NB4 (cell line): ENCODE data around the gene JAG2.

ENCODE experiments used
- DNase-seq: peaks from one replicate; pipeline ENCODE4 v3.0.0; 2010; ENCODE audit warnings: low read depth
- H3K4me3 ChIP-seq: one replicate; pipeline ENCODE4 v1.5.1; 2011; ENCODE audit warnings: mild to moderate bottlenecking, low read depth, low read length, moderate library complexity
- MYC ChIP-seq: IDR thresholded peaks from 2 replicates; pipeline ENCODE4 v1.6.1; 2011; ENCODE audit warnings: low read depth, low read length
- POLR2A ChIP-seq: IDR thresholded peaks from 2 replicates; pipeline ENCODE4 v1.6.1; 2011; ENCODE audit warnings: mild to moderate bottlenecking; ENCODE audit not compliant: insufficient read length; ENCODE audit errors: extremely low read depth
- TF ChIP-seq, protein P1 (sequence below): IDR thresholded peaks from 2 replicates; pipeline ENCODE4 v1.6.1; 2011; ENCODE audit warnings: low read depth, low read length
- TF ChIP-seq, protein P2 (sequence below): IDR thresholded peaks from one replicate; pipeline ENCODE4 v1.5.1; 2012; ENCODE audit warnings: low read depth, low read length

Gene JAG2

DNA sequence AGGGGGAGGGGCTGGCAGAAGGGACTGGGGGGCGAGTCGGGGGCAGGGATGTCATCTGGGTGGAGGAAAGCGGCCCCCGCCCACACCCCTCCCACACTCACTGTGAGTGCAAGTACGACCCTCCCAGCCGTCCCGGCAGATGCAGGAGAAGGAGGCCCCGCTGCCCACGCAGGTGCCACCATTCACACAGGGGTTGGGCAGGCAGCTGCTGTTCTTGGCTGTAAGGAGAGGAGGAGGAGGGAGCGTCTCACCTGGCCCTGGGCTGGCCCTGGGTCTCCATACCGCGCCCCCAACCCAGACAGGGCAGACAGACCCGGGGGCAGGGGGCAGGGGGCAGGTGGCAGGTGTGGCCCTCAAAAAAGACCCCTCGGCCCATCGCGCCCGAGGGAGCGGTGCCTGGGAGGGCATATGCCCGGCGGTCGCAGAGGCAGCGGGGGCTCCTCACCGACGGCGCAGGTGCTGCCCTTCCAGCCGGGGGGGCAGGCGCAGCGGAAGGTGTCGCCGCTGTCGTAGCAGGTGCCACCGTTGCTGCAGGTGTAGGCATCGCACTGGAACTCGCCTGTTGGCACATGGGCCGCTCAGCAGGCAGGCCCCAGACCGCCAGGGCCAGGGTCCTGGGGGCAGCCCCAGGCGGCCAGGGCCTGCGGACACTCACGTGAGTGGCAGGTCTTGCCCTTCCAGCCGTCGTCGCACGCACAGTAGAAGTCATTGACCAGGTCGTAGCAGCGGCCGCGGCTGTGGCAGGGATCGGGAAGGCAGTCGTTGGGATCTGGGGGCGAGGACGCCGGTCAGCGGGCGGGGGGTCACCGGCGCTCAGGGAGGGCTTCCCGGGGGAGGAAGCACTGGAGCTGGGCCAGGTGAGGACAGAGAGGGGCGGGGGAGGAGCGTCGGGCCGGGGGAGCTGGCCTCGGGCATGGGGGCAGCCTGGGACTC is 20.6 kb downstream of the JAG2 start:
- no peak overlapping the region for H3K4me3 ChIP-seq
- TF ChIP-seq POLR2A (no peak), MYC (no peak)
- TF ChIP-seq, protein P1, sequence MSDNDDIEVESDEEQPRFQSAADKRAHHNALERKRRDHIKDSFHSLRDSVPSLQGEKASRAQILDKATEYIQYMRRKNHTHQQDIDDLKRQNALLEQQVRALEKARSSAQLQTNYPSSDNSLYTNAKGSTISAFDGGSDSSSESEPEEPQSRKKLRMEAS: no peak
- TF ChIP-seq, protein P2, sequence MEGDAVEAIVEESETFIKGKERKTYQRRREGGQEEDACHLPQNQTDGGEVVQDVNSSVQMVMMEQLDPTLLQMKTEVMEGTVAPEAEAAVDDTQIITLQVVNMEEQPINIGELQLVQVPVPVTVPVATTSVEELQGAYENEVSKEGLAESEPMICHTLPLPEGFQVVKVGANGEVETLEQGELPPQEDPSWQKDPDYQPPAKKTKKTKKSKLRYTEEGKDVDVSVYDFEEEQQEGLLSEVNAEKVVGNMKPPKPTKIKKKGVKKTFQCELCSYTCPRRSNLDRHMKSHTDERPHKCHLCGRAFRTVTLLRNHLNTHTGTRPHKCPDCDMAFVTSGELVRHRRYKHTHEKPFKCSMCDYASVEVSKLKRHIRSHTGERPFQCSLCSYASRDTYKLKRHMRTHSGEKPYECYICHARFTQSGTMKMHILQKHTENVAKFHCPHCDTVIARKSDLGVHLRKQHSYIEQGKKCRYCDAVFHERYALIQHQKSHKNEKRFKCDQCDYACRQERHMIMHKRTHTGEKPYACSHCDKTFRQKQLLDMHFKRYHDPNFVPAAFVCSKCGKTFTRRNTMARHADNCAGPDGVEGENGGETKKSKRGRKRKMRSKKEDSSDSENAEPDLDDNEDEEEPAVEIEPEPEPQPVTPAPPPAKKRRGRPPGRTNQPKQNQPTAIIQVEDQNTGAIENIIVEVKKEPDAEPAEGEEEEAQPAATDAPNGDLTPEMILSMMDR: no peak
- DNase-seq: no peak

DNA sequence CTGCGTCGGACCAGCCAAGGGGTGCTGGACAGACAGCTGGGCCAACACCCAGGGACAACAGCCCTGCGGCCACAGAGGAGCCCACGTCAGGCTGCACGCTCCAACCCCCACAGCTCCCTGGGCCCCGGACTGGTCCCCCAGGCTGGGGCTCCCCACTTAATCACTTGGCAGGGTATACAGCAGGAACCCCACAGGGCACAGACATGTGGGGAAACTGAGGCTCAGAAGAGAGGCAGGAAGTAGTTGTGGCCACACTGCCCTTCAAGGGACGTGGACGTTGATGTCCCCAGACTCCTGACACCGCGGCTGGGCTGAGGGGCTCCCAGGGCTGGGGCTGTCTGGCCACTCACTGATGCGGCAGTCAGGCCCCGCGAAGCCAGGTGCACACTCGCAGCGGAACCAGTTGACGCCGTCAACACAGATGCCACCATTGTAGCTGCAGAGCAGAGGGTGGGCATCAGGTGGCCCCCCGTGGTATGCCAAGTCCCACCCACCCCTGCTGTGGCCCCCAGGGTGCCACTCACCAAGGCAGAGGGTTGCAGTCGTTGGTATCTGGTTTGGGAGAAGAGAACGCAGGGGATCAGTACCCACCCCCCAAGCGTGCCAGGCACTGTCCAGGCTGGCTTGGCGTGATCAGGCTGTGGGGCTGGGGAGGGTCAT is 21.5 kb downstream of the JAG2 start:
- H3K4me3 ChIP-seq: no peak overlapping the region
- TF ChIP-seq, protein P1: no peak
- TF ChIP-seq, protein P2: no peak
- no peak for TF ChIP-seq MYC
- no peak for TF ChIP-seq POLR2A
- DNase-seq: no peak

DNA sequence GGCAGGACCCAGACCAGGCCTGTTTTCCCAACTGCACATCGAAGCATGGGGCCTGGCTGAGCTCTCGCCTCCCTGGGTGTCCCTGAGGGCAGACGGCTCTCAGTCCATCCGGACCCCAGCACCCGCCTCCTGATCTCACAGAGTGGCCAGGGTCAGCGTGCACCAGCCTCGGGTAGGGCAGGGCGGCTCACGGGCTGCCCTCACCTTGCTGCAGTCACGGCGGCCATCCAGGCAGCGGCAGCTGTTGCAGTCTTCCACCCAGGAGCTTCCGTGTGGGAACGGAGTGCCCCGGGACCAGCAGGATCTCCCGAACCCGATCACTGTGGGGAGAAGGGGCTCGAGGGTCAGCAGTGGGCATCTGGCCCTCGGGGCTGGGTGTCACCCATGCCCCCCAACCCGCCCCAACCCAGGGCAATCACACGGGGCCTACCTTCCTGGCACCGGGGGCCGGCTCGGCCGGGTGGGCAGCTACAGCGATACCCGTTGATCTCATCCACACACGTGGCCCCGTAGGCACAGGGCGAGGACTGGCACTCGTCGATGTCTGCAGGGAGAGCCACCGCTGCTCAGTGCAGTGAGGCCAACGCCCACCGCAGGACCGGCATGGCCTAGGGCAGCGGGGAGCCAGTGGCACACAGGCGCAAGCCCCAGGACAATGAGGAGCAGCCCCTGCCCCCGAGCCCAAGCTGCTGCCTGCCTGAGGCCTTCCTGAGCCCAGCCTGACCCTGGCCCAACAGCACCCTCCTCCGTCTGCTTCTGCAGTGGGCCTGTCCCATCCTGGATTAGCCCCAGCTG is 22.2 kb downstream of the JAG2 start:
- no peak overlapping the region for H3K4me3 ChIP-seq
- no peak for DNase-seq
- TF ChIP-seq, protein P1: no peak
- TF ChIP-seq MYC: no peak
- TF ChIP-seq POLR2A: no peak
- TF ChIP-seq, protein P2: no peak

DNA sequence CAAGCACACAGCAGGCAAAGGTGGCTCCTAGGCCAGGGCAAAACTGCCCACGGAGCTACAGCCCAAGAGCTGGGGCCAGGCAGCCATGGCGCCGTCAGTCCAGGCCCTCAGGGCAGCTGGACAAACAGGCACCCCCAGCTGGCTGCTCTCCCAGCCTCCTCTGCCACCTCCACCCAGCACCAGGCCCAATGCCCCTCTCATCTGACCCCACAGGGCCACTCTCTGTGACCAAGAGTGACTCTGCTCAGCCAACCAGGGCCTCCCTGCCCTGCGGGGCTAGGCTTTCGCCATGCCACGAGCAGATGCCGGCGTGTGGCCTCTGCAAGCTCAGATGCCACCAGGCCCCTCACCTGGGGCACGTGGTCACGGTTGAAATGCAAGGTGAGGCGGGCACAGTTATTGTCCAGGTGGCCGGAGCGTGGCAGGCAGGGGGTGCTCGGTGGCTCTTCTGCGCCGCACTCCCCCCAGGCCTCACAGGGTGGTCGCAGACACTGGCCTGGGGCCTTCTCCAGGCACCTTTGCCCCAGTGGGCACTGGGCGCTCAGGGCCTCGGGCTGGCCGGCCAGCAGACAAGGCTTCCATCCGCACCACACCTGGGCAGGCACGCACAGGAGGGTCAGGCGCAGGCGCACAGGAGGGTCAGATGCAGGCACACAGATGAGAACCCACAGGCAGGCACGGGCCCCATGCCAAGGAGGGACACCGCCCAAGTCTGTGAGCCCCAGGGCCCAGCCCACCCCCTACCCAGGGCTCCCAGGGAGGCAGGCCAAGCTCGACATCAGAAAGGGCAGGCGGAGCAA is 23.0 kb downstream of the JAG2 start:
- DNase-seq: no peak
- no peak for TF ChIP-seq POLR2A
- no peak for TF ChIP-seq MYC
- TF ChIP-seq, protein P2: no peak
- TF ChIP-seq, protein P1: no peak
- no peak overlapping the region for H3K4me3 ChIP-seq
